Measurements from ENCODE around the gene TICAM1.

GRCh38 chr19:4852484-4852883, 21.0 kb upstream of the TICAM1 start:
- TF ChIP-seq CTCF (IDR thresholded peaks at IDR 0.05): no peak
- TF ChIP-seq POLR2A (IDR thresholded peaks at IDR 0.05): no peak
- no peak for TF ChIP-seq EP300 (IDR thresholded peaks at IDR 0.05)

All from sigmoid colon (tissue), 4 donors.